GM21367 (cell line): ENCODE results near the gene SMARCB1.
"Not testable (repeated sequence)": the region's sequence is repeated elsewhere in the genome, so short reads cannot be mapped to it uniquely, and the experiment has no call there.

Experiments used
- ATAC-seq: cut with Tn5 transposase; IDR thresholded peaks from one replicate; pipeline ENCODE4 v1.9.1; 2021; ENCODE audit not compliant: unreplicated experiment

The SMARCB1 gene

GRCh38 chr22:23841736-23842445, 55.1 kb downstream of the SMARCB1 start:
- ATAC-seq = no peak

GRCh38 chr22:23842599-23842998, 55.8 kb downstream of the SMARCB1 start:
- ATAC-seq = no peak

DNA sequence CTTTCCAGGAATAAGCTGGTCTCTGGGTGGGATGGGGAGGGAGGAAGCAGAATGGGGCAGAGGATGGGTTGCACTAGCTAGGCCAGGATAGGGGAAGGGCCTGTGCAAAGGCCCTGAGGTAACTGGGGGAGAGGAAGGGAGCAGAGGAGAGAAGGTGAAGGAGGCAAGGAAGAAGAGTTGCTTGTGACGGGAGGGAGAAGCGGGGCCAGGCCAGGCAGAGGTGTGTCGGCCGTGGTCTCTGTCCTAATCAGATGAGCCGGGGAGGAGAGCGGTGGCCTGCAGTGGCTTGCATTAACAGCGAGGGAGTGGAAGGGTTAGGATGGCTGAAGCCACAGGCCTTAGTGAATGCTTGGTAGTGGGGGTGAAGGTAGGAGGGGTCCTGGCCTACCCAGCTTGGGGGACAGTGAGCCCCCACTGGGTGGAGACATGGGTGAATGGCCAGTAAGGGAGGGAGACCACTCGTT, 58.0 kb downstream of the SMARCB1 start:
- ATAC-seq = no peak

DNA sequence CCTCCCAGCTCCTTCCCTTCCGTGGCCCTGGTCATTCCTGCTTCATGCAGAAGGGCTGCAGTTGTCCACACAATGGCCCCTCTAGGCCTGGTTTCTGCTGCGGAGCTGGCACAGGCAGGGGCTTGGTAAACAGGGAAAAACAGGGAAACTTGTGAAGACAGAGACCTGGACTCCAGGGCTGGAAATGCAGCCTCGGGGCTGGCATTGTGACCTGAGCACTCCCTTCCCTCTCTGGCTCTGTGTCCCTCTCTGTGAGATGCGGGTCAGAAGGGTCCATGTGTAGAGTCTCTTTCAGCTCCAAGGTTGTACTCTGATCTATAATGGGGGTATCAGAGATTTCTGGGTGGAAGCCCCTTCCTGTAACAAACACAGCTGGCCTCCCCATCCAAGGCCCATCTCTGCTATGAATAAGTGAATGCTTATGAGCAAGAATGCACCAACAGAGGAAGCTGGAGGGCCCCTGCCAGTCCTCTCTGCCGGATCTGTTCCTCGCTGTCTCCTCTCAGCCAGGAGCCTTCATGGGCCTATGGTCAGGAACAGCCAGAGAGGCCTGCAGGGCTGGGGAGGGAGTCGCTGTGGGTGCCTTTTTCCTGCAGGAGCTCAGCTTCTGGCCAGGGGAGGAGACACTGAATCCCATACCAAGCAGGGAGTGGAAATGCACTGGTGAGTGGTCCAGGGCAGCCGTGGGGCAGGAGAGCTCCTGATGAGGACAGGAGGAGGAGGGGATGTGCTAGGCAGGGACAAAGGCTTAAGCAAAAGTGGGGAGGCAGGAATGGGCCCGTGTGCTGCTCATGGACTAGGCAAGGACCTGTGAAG, 58.7 kb downstream of the SMARCB1 start:
- ATAC-seq = no peak

- ATAC-seq = no peak
Measured at GRCh38 chr22:23846081-23846469, 59.3 kb downstream of the SMARCB1 start.

- ATAC-seq = no peak
Measured at GRCh38 chr22:23847310-23847920, 60.6 kb downstream of the SMARCB1 start.

DNA sequence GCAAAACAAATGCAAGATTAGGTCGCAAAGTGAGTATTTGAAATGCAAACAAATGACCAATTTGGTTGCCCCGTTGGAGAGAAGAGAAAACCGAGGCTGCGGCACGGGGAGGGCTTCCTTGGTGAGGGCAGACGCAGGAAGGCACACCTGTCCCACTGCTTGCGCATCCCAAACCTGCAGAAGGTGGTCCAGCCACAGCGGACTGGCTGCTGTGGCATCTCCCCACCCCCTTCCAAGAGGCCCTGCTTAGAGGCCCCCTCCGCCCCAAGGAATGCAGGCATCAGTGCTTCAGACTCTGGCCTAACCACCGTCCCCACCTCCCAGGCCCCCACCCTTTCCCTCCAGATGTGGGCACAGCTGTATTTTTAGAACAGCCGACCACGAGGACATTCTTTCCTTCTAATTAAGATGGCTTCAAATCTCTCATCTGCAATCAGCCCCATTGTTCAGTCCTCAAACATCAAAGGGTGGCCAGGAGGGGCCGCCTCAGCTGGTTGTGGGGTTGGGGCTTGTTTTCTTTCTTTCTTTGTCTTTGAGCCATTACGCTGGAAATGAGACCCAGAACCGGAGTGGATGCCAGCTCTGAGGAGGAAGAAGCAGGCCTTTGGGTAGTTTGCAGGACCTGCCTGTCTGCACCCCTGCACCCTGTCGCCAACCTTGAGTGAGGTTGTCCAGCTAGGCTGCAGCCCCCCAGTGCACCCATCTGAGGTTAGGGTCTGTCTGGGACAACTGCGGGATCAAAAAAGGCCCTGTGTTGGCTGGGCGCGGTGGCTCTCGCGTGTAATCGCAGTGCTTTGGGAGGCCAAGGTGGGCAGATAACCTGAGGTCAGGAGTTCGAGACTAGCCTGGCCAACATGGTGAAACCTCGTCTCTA, 61.5 kb downstream of the SMARCB1 start:
- no peak for ATAC-seq

DNA sequence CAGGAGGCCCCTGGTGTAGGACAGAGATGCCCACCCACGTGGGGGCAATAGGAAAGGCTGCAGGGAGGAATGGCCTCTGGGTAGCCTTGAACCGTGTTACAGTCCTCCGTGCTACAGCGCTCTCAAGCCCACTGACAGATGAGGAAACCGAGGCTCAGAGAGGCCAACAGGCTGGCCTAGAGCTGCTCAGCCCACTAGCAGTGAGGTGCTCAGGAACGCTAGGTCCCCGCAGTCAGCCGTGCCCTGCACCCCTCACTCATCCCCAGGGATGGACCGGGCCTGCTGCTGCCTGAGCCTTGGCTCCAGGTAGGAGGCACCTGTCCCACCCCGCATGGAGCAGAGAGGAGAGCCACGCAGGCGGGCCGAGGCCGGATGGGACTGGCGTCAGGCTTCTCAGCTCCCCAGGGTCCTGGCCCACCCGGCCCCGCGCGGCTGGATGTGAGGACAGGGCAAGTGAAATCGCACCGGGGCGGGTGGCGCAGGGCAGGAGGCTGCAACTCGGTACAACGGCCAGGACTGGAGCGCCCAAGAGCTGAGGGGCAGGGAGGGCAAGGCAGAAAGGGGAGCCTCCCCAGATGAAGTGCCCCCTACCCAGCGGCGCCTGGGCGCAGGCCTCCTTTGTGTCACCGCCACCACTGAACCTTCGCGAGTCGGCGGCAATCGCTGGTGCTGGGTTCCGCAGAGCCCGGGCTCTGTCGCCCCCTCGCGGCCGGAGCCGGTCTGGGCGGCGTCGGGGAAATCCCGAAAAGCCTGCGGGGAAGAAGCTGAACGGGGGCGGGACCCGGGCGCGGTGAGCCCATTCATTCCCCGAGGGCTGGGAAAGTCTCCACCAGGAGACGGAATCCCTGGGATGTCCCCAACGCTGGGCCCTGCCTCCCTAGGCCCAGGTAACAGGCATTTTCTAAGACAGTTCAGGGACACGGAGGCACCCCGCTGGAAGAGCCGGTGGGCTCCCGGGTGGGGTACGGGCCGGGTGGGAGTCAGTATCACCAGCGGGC, 62.5 kb downstream of the SMARCB1 start:
- no peak for ATAC-seq

DNA sequence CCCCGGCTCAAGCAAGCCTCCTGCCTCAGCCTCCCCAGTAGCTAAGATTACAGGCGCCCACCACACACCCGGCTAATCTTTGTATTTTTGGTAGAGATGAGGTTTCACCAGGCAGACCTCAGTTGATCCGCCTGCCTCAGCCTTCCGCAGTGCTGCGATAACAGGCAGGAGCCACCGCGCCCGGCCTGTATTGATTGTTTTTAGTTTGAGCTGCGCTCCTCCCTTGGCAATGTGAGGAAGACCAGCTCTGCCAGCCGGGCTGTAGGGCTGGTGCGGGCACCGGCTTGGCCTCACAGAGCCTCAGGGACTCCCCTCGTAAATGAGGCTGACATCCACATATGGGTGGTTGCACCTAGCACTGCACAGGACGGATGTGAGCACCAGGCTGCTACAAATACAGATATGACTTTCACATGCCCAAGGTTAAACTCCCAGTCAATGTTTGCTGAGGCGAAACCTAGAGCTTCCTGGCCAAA, 63.4 kb downstream of the SMARCB1 start:
- no peak for ATAC-seq

DNA sequence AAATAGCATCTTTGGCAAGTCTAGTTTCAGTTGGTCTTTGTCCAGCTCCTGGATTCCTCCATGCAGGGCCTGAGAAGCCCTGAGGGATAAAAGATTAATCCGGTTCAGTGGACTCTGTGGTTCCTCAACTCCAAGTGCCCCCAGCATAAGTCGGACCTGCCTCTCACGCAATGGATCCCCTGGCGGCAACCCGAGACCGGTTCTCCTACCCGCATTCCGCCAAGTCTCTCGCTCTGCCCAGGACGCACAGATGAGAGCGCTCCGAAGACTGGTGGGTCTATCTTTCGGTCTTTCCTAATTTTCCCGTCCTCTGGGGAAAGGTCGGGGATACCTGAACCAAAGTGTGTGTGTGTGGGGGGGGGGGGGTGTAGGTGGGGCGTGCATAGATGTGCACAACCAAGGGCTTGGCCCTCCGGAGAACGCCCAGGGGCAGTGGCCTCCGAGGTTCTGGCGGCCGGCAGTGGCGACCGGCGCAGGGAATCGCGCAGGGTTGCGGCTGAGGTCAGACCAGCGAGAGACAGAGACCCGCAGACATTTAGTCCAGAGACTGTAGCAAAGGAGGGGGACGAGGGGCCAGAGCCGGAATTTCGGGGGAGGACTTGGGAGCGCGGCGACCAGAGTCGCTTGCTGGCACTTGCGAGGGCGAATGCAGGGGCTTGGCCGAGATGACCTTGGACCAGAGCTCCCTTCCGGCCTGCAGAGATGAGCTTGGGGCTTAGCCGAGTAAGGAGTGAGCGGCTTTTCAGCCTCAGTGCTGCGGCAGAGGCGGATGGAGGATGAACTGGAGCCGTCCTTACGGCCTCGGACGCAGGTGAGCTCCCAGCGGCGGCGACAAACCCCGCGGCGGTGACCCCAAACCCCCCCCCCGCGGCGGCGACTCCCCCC, 70.2 kb downstream of the SMARCB1 start:
- peak; percentile 20 for ATAC-seq

- peak; percentile 75 for ATAC-seq
Measured at GRCh38 chr22:23857606-23858483, 71.1 kb downstream of the SMARCB1 start, which contains the start of gene SLC2A11. Gene SLC2A11, plus strand, starts transcription at chr22:23857875. Its CDS starts 125 bp downstream, at chr22:23858000.

DNA sequence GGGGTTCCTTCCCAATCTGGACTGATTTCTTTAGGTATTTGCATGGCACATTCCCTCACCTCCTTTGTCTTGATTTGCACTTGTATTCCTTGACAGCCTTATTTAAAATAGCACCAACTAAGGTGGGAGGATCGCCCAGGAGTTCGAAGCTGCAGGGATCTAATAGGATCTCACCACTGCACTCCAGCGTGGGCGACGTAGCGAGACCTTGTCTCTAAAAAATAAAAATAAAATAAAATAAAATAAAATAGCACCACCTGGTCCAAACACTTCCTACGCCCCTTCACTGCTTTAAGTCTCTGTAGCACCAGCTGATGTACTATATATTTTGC, 71.7 kb downstream of the SMARCB1 start:
- no peak for ATAC-seq

DNA sequence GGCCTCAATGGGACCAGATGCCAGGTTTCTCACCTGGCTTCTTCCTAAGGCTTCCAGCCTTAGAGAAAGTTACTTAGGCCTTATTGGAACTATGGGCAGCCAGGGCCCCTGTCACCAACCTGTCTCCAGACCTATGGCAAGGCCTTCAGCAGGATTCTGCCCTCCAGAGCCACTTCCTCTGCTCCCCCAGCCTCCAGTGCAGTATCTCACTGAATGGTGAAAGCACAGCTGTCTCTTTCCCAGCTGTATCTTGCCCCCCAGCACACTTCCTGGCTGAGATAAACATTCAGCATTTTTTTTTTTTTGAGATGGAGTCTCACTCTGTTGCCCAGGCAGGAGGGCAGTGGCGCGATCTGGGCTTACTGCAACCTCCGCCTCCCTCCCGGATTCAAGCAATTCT, 72.4 kb downstream of the SMARCB1 start:
- no peak for ATAC-seq

GRCh38 chr22:23860187-23860586, 73.4 kb downstream of the SMARCB1 start:
- ATAC-seq = not testable (repeated sequence)

DNA sequence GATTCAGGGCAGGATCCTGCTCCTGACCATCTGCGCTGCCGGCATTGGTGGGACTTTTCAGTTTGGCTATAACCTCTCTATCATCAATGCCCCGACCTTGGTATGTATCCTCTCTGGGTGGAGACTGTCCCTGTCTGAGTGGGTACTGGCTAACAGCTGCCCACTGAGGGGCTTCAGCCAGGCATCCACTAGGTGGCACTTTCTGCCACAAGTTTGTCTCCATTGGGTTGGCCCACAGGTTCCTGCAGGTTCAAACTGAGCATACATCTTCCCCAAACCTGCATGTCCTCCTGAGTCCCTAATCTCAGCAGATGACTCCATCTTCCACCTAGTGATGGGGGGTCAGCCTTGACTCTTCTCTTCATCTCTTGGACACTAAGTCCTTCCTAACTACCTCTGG, 75.3 kb downstream of the SMARCB1 start:
- ATAC-seq = no peak

- ATAC-seq = not testable (repeated sequence)
Measured at GRCh38 chr22:23864499-23865154, 77.9 kb downstream of the SMARCB1 start.

GRCh38 chr22:23868580-23868979, 81.8 kb downstream of the SMARCB1 start:
- no peak for ATAC-seq
